Airway epithelial cell (primary cell): ENCODE data around the gene GP5. TPM values are rescaled to one million over a fixed set of nuclear protein-coding genes. Genes with fewer than 3 reads are reported as not detected.

Source experiments
- total RNA-seq: library from RNA; depleted of rRNA; stranded (reverse); fragments of >200 nt; gene quantifications from 2 replicates; pipeline ENCODE4 v1.2.3, GENCODE V29; 2015

Gene GP5, protein sequence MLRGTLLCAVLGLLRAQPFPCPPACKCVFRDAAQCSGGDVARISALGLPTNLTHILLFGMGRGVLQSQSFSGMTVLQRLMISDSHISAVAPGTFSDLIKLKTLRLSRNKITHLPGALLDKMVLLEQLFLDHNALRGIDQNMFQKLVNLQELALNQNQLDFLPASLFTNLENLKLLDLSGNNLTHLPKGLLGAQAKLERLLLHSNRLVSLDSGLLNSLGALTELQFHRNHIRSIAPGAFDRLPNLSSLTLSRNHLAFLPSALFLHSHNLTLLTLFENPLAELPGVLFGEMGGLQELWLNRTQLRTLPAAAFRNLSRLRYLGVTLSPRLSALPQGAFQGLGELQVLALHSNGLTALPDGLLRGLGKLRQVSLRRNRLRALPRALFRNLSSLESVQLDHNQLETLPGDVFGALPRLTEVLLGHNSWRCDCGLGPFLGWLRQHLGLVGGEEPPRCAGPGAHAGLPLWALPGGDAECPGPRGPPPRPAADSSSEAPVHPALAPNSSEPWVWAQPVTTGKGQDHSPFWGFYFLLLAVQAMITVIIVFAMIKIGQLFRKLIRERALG
- not detected in 2 replicates for total RNA-seq

DNA sequence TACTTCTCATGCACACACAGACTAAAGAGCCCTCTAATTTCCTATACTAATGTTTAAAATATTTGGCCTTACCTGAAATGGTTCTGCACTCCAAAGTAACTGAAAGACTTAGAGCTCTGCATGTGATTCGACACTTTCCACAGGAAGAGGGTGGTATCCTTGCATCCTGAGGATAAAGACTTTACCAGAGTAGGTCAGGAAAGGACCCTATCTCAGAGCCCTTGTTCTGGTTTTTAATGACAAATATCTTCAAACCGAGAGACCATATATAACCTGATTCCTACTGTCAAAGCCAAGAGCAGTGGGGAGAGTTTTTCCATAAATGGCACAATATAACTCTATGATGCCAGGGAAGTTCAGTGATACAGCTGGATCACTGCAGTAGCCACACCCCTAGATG is at the start of gene GP5:
TSS of gene GP5 (minus strand) at position 101 of the 400 bp plus-strand sequence. CDS start 984 bp downstream, outside the sequence.

DNA sequence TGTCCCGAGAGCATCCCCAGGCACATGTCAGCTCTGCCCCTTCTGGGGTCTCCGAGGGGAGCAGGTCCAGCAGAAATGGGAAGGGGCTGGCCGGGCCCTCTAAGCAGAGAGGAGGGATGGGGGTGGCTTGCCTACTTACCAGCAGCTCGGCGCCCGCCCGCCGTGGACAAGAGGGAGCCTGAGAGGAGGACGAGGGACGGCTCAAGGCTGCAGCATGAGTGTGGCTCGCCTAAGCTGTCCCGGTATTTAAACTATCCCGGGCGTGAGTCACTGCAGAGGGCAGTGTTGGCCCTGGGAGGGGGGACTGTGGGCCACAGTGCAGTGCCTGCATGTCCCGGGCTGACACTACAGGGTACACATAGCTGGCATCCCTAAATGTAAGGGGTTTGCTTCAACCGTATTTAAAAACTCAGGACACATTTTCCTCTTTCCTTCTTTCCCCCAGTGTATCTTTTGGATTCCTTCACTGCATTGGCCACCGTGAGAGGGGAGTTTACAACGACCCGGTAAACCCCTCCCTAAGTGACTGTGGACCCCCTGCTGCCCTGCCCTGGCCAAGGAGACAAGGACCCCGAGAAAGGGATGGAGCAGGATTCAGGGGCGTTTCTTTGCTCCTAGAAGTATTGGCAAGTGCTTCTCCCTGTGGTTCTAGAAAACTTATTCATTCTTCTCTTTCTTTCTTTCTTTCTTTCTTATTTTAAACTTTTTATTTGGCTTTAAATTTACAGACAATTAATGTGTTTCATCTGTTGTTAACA is 29.4 kb downstream of the GP5 start, which contains the start of gene LRRC15:
TSS of gene LRRC15 (minus strand) at position 222 of the 758 bp plus-strand sequence. CDS start 8,700 bp downstream, outside the sequence.

GRCh38 chr3:194351080-194351672 is 47.9 kb downstream of the GP5 start, which contains the start of gene CPN2:
Gene CPN2, minus strand, starts transcription at chr3:194351328. Its CDS starts 8,626 bp downstream, at chr3:194342702.

Other genes with a start within 250 kb of the GP5 start
- gene CPN2, start 47.9 kb downstream of the GP5 start, total RNA-seq: not detected in 2 replicates
- not detected in 2 replicates for gene LRRC15, start 29.5 kb downstream of the GP5 start, total RNA-seq
- 80.5 and 91.3 TPM in 2 replicates for gene ATP13A3, start 87.7 kb upstream of the GP5 start, total RNA-seq
- 8.1 and 9.5 TPM in 2 replicates for gene TMEM44, start 234.2 kb upstream of the GP5 start, total RNA-seq